Tibial nerve (tissue), 4 donors: Measurements from ENCODE around the gene GXYLT2.

Source experiments
- EP300 ChIP-seq, 2 donors: sonication (generic); formaldehyde crosslinking; IDR thresholded peaks; one replicate each; pipeline ENCODE4 v1.6.1; 2017; ENCODE audit warnings: antibody characterized with exemption in 2 of 2, mild to moderate bottlenecking in 1 of 2
- POLR2A ChIP-seq, 2 donors: fragments of 450-650 bp; IDR thresholded peaks; one replicate each; pipeline ENCODE4 v1.6.1; 2017; ENCODE audit warnings: antibody characterized with exemption in 2 of 2, mild to moderate bottlenecking in 2 of 2, moderate library complexity in 2 of 2
- TF ChIP-seq, protein P1 (sequence below), 5 experiments: fragments of 200-600 bp in 3 of 5; fragments of 450-650 bp in 2 of 5; sonication (generic) in 3 of 5; IDR thresholded peaks; one replicate each; pipeline ENCODE4 v1.5.1; 2016 to 2019; ENCODE audit warnings: antibody characterized with exemption in 5 of 5, mild to moderate bottlenecking in 3 of 5, moderate library complexity in 2 of 5

DNA sequence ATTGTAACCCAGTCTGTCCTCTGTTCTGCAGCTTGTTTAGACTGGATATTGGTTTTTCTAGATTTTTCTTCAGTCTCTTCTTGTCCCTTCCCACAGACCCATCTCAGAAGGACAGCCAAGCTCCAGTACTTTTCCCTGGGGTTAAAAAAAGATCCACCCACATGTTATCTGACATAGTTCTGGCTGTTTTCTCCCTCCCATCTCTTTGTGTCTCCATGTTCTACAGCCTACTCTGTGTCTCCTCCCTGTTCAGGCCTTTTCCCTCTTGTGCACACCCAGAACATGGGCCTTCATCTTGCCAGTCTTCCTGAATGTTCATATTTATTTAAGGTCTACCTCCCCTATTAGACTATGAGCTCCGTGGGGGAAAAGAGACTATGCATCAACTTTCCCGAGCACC, 103.7 kb downstream of the GXYLT2 start:
- TF ChIP-seq, protein P1, sequence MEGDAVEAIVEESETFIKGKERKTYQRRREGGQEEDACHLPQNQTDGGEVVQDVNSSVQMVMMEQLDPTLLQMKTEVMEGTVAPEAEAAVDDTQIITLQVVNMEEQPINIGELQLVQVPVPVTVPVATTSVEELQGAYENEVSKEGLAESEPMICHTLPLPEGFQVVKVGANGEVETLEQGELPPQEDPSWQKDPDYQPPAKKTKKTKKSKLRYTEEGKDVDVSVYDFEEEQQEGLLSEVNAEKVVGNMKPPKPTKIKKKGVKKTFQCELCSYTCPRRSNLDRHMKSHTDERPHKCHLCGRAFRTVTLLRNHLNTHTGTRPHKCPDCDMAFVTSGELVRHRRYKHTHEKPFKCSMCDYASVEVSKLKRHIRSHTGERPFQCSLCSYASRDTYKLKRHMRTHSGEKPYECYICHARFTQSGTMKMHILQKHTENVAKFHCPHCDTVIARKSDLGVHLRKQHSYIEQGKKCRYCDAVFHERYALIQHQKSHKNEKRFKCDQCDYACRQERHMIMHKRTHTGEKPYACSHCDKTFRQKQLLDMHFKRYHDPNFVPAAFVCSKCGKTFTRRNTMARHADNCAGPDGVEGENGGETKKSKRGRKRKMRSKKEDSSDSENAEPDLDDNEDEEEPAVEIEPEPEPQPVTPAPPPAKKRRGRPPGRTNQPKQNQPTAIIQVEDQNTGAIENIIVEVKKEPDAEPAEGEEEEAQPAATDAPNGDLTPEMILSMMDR (IDR thresholded peaks at IDR 0.05), result no peak
- TF ChIP-seq POLR2A (IDR thresholded peaks at IDR 0.05) (no peak), EP300 (IDR thresholded peaks at IDR 0.05) (no peak)
